Measurements from ENCODE around the gene TRRAP. TPM values are rescaled to one million over a fixed set of nuclear protein-coding genes. Genes with fewer than 3 reads are reported as not detected.

The TRRAP gene
- total and polyA plus RNA-seq, 2 experiments from 2014 or later, result 14.9 to 58.7 TPM

DNA sequence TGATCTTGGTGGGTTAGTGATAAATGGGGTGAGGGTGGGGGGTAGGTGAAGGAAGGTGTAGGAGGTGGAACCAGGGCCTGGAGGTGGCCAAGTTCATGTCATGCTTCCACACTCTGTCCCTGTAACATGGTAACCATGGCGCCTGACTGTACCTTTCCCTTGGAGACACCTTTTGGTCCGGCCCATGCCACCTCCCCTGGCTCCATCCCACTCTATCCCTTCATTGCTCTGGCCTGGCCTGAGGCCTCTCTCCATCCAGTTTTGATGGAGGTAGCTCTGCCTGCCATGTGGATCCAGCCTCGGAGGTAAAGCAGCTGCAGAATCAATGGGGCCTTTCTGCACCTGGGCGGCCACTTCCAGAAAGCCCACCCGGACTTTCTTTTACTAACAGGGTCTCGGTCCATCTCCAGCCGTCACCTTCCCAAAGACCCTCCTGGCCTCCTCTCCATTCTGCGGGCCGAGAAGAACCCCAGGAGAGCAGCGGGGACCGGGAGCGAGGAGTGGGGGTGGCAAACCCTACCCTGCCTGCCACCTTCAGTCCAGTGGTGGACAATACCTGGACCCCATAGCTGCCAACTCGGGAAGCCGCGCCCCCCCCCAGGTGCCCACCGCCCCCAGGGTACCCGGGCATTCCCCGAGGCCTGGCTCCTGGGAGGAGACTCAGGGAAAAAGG lies 504 bp upstream of the TRRAP start:
- peak overlapping the region; percentile 92 for H3K4me3 ChIP-seq
- peak overlapping the region; percentile 58 for H3K4me3 Mint-ChIP-seq
- peaks cover 13% of the 10 kb centered on the region for H3K36me3 ChIP-seq (ENCODE audit: insufficient read depth)
- no peaks in the 10 kb centered on the region for H3K9me3 Mint-ChIP-seq
- peak overlapping the region; percentile 93 for H2AFZ ChIP-seq
- DNase-seq (ENCODE audit: low spot score), result peak; percentile 21
- H3F3A ChIP-seq (replicated peaks; ENCODE audit: low read depth), result no peaks in the 10 kb centered on the region
- H3K27me3 ChIP-seq (ENCODE audit: insufficient read depth), result no peaks in the 10 kb centered on the region
- H3K9me2 ChIP-seq (ENCODE audit: insufficient read depth), result no peaks in the 10 kb centered on the region
- H3K79me2 ChIP-seq (replicated peaks; ENCODE audit: insufficient read depth), result peaks cover 23% of the 10 kb centered on the region
- peak; percentile 5; the same call in 2 of the 3 replicates for ATAC-seq
- TF ChIP-seq STAT1 (IDR thresholded peaks at IDR 0.05; ENCODE audit: unreplicated experiment), result no peak
- H3K4me1 Mint-ChIP-seq, result peaks cover 11% of the 10 kb centered on the region; the same call in 2 of the 3 replicates
- H3K36me3 Mint-ChIP-seq (ENCODE audit: low read depth), result peaks cover 23% of the 10 kb centered on the region
- H3K27me3 Mint-ChIP-seq (ENCODE audit: insufficient read depth, low read depth, poor library complexity), result peaks cover 5% of the 10 kb centered on the region
- H3K27ac ChIP-seq (ENCODE audit: low read depth), result no peak overlapping the region
- H4K20me1 ChIP-seq (replicated peaks; ENCODE audit: insufficient read depth), result peaks cover 8% of the 10 kb centered on the region; the same call in 1 of the 2 replicates
- peak overlapping the region; percentile 93 for H3K4me2 ChIP-seq
- no peak overlapping the region for H3K27ac Mint-ChIP-seq
- H3K4me1 ChIP-seq (ENCODE audit: insufficient read depth), result peaks cover 3% of the 10 kb centered on the region

DNA sequence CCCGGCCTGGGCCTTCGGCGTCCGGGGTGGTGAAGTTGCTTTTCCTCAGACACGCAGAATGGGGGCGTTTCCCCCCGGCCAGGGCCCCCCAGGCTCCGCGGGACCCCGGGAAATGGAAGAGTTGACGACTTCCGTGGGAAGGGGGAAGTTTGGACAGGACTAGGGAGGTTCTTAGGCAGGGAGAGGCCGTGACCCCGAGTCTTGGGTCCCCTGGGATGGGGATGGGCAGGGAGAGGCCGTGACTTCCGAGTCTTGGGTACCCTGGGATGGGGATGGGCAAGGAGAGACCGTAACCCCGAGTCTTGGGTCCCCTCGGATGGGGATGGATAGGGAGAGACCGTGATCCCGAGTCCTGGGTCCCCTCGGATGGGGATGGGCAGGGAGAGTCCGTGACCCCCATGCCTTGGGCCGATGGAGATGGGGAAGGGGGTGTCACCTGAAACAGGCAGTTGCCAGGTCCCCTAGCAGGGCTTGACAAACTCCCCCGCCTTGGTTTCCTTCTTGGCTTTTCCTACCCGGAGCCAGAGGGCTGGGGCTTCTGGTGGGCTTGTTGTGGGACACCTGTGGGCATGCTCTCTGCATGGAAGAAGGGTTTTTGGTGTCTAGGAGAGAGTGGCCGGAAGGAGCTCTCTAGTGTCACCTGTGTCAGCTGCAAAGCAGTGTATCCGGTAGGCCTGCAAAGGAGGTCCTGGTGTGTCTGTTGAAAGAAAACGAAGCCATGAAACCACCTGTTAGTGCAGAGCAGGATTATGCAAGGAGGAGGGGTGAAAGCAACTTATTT lies 1.1 kb downstream of the TRRAP start:
- Histone ChIP-seq H3K4me1 (ENCODE audit: insufficient read depth) (peaks cover 3% of the 10 kb centered on the region), H4K20me1 (replicated peaks; ENCODE audit: insufficient read depth) (peaks cover 15% of the 10 kb centered on the region), H3K27ac (ENCODE audit: low read depth) (no peak overlapping the region), H3K27me3 (ENCODE audit: insufficient read depth) (no peaks in the 10 kb centered on the region), H3F3A (replicated peaks; ENCODE audit: low read depth) (no peaks in the 10 kb centered on the region), H2AFZ (no peak overlapping the region), H3K36me3 (ENCODE audit: insufficient read depth) (peaks cover 19% of the 10 kb centered on the region), H3K9me2 (ENCODE audit: insufficient read depth) (no peaks in the 10 kb centered on the region), H3K4me2 (peak overlapping the region; percentile 93), H3K79me2 (replicated peaks; ENCODE audit: insufficient read depth) (peaks cover 28% of the 10 kb centered on the region), H3K4me3 (peak overlapping the region; percentile 92)
- Mint-ChIP-seq H3K9me3 (no peaks in the 10 kb centered on the region), H3K4me3 (peak overlapping the region; percentile 89), H3K36me3 (ENCODE audit: low read depth) (peaks cover 37% of the 10 kb centered on the region), H3K27me3 (ENCODE audit: insufficient read depth, low read depth, poor library complexity) (peaks cover 5% of the 10 kb centered on the region), H3K27ac (peak overlapping the region; percentile 72), H3K4me1 (peaks cover 11% of the 10 kb centered on the region; the same call in 2 of the 3 replicates)
- ATAC-seq, result peak; percentile 37
- peak; percentile 51 for DNase-seq (ENCODE audit: low spot score)
- no peak for TF ChIP-seq STAT1 (IDR thresholded peaks at IDR 0.05; ENCODE audit: unreplicated experiment)
- TF ChIP-seq, protein P1, sequence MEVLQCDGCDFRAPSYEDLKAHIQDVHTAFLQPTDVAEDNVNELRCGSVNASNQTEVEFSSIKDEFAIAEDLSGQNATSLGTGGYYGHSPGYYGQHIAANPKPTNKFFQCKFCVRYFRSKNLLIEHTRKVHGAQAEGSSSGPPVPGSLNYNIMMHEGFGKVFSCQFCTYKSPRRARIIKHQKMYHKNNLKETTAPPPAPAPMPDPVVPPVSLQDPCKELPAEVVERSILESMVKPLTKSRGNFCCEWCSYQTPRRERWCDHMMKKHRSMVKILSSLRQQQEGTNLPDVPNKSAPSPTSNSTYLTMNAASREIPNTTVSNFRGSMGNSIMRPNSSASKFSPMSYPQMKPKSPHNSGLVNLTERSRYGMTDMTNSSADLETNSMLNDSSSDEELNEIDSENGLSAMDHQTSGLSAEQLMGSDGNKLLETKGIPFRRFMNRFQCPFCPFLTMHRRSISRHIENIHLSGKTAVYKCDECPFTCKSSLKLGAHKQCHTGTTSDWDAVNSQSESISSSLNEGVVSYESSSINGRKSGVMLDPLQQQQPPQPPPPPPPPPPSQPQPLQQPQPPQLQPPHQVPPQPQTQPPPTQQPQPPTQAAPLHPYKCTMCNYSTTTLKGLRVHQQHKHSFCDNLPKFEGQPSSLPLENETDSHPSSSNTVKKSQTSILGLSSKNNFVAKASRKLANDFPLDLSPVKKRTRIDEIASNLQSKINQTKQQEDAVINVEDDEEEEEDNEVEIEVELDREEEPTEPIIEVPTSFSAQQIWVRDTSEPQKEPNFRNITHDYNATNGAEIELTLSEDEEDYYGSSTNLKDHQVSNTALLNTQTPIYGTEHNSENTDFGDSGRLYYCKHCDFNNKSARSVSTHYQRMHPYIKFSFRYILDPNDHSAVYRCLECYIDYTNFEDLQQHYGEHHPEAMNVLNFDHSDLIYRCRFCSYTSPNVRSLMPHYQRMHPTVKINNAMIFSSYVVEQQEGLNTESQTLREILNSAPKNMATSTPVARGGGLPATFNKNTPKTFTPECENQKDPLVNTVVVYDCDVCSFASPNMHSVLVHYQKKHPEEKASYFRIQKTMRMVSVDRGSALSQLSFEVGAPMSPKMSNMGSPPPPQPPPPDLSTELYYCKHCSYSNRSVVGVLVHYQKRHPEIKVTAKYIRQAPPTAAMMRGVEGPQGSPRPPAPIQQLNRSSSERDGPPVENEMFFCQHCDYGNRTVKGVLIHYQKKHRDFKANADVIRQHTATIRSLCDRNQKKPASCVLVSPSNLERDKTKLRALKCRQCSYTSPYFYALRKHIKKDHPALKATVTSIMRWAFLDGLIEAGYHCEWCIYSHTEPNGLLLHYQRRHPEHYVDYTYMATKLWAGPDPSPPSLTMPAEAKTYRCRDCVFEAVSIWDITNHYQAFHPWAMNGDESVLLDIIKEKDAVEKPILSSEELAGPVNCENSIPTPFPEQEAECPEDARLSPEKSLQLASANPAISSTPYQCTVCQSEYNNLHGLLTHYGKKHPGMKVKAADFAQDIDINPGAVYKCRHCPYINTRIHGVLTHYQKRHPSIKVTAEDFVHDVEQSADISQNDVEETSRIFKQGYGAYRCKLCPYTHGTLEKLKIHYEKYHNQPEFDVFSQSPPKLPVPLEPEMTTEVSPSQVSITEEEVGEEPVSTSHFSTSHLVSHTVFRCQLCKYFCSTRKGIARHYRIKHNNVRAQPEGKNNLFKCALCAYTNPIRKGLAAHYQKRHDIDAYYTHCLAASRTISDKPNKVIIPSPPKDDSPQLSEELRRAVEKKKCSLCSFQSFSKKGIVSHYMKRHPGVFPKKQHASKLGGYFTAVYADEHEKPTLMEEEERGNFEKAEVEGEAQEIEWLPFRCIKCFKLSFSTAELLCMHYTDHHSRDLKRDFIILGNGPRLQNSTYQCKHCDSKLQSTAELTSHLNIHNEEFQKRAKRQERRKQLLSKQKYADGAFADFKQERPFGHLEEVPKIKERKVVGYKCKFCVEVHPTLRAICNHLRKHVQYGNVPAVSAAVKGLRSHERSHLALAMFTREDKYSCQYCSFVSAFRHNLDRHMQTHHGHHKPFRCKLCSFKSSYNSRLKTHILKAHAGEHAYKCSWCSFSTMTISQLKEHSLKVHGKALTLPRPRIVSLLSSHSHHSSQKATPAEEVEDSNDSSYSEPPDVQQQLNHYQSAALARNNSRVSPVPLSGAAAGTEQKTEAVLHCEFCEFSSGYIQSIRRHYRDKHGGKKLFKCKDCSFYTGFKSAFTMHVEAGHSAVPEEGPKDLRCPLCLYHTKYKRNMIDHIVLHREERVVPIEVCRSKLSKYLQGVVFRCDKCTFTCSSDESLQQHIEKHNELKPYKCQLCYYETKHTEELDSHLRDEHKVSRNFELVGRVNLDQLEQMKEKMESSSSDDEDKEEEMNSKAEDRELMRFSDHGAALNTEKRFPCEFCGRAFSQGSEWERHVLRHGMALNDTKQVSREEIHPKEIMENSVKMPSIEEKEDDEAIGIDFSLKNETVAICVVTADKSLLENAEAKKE (CRISPR knock-in tag; IDR thresholded peaks at IDR 0.05), result no peak
- TF ChIP-seq, protein P2, sequence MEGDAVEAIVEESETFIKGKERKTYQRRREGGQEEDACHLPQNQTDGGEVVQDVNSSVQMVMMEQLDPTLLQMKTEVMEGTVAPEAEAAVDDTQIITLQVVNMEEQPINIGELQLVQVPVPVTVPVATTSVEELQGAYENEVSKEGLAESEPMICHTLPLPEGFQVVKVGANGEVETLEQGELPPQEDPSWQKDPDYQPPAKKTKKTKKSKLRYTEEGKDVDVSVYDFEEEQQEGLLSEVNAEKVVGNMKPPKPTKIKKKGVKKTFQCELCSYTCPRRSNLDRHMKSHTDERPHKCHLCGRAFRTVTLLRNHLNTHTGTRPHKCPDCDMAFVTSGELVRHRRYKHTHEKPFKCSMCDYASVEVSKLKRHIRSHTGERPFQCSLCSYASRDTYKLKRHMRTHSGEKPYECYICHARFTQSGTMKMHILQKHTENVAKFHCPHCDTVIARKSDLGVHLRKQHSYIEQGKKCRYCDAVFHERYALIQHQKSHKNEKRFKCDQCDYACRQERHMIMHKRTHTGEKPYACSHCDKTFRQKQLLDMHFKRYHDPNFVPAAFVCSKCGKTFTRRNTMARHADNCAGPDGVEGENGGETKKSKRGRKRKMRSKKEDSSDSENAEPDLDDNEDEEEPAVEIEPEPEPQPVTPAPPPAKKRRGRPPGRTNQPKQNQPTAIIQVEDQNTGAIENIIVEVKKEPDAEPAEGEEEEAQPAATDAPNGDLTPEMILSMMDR (conservative IDR thresholded peaks at IDR 0.05; ENCODE audit: low read depth in 2 of 2), result 0 out of 4 replicates have a peak, but pooled peaks of 1 of the 2 experiments have one; percentile 7

All from GM23338 (cell line).